Keratinocyte (primary cell): ENCODE data around the gene CAPN7.

Experiments
- CTCF ChIP-seq, 3 experiments: IDR thresholded peaks in 1 of 3; conservative IDR thresholded peaks in 1 of 3; optimal IDR thresholded peaks in 1 of 3; 2 replicates in 2 of 3; 3 replicates in 1 of 3; pipeline versions ENCODE3 to v1.5.1; 2011; ENCODE audit warnings: low read length in 3 of 3, mild to moderate bottlenecking in 3 of 3, moderate library complexity in 2 of 3, control low read depth in 1 of 3, inconsistent platforms in 1 of 3; ENCODE audit not compliant: insufficient read depth in 2 of 3; ENCODE audit errors: extremely low read depth in 1 of 3
- EZH2 ChIP-seq: IDR thresholded peaks from one replicate; pipeline ENCODE4 v1.6.1; 2012; ENCODE audit warnings: inconsistent platforms, mild to moderate bottlenecking, low read length, moderate library complexity

- TF ChIP-seq CTCF (optimal IDR thresholded peaks at IDR 0.05 in 1 of 3, IDR thresholded peaks at IDR 0.05 in 1 of 3, conservative IDR thresholded peaks at IDR 0.05 in 1 of 3; ENCODE audit: extremely low read depth in 1 of 3, insufficient read depth in 2 of 3, low read length in 3 of 3) = no peak
- TF ChIP-seq EZH2 = no peak
These were observed 8.6 kb upstream of the CAPN7 start for GRCh38 chr3:15197340-15198029.
